Central memory CD8-positive, alpha-beta T cell (primary cell): ENCODE results near the gene MPRIP.

ENCODE experiments used
- ATAC-seq: fragments of 150-1000 bp; cut with Tn5 transposase; replicated peaks from 2 replicates; pipeline ENCODE4 v1.10.0; 2022; ENCODE audit warnings: mild to moderate bottlenecking, moderate FRiP score, moderate number of reproducible peaks; ENCODE audit not compliant: poor library complexity, severe bottlenecking; ENCODE audit errors: extremely low read depth
- DNase-seq, 2 donors: peaks; one replicate each; pipeline ENCODE4 v3.0.0; 2021; ENCODE audit warnings: low spot score in 2 of 2
- H3K27ac Mint-ChIP-seq: one replicate; pipeline ENCODE4 v1.8.0; 2022; ENCODE audit warnings: low read depth, mild to moderate bottlenecking, moderate library complexity, mixed read lengths
- H3K27me3 Mint-ChIP-seq: one replicate; pipeline ENCODE4 v1.8.0; 2022; ENCODE audit warnings: mixed read lengths
- H3K36me3 Mint-ChIP-seq: one replicate; pipeline ENCODE4 v1.8.0; 2022; ENCODE audit warnings: mild to moderate bottlenecking, moderate library complexity, mixed read lengths; ENCODE audit not compliant: insufficient read depth
- H3K4me1 Mint-ChIP-seq: one replicate; pipeline ENCODE4 v1.8.0; 2022; ENCODE audit warnings: mixed read lengths
- H3K4me3 Mint-ChIP-seq: one replicate; pipeline ENCODE4 v1.8.0; 2022; ENCODE audit warnings: mild to moderate bottlenecking, moderate library complexity, mixed read lengths
- H3K9me3 Mint-ChIP-seq: one replicate; pipeline ENCODE4 v1.8.0; 2022; ENCODE audit warnings: mixed read lengths

The MPRIP gene

GRCh38 chr17:17221329-17221728 lies 179.1 kb downstream of the MPRIP start:
- no peak overlapping the region for H3K27ac Mint-ChIP-seq
- peaks cover 53% of the 10 kb centered on the region for H3K36me3 Mint-ChIP-seq

GRCh38 chr17:17223736-17224135 lies 181.5 kb downstream of the MPRIP start:
- peaks cover 4% of the 10 kb centered on the region for H3K4me1 Mint-ChIP-seq
- no peaks in the 10 kb centered on the region for H3K9me3 Mint-ChIP-seq

More at GRCh38 chr17:17221329-17221728, 179.1 kb downstream of the MPRIP start:
- no peaks in the 10 kb centered on the region for H3K27me3 Mint-ChIP-seq
- H3K4me1 Mint-ChIP-seq = no peaks in the 10 kb centered on the region
- H3K4me3 Mint-ChIP-seq = no peak overlapping the region
- no peak for DNase-seq
- no peak for ATAC-seq
- no peaks in the 10 kb centered on the region for H3K9me3 Mint-ChIP-seq

GRCh38 chr17:17224137-17224536 lies 181.9 kb downstream of the MPRIP start:
- H3K9me3 Mint-ChIP-seq = no peaks in the 10 kb centered on the region
- H3K4me1 Mint-ChIP-seq = peaks cover 5% of the 10 kb centered on the region
- no peak for DNase-seq
- no peaks in the 10 kb centered on the region for H3K27me3 Mint-ChIP-seq
- no peak for ATAC-seq
- H3K36me3 Mint-ChIP-seq = peaks cover 42% of the 10 kb centered on the region
- no peak overlapping the region for H3K27ac Mint-ChIP-seq
- no peak overlapping the region for H3K4me3 Mint-ChIP-seq

More at GRCh38 chr17:17223736-17224135, 181.5 kb downstream of the MPRIP start:
- H3K4me3 Mint-ChIP-seq = no peak overlapping the region
- H3K27ac Mint-ChIP-seq = no peak overlapping the region
- peaks cover 42% of the 10 kb centered on the region for H3K36me3 Mint-ChIP-seq
- ATAC-seq (no peak), DNase-seq (no peak)
- H3K27me3 Mint-ChIP-seq = no peaks in the 10 kb centered on the region

GRCh38 chr17:17225901-17226300 lies 183.6 kb downstream of the MPRIP start:
- no peaks in the 10 kb centered on the region for H3K27me3 Mint-ChIP-seq
- peaks cover 48% of the 10 kb centered on the region for H3K36me3 Mint-ChIP-seq
- ATAC-seq = no peak
- H3K4me3 Mint-ChIP-seq = no peak overlapping the region
- H3K27ac Mint-ChIP-seq = no peak overlapping the region
- no peak for DNase-seq
- H3K9me3 Mint-ChIP-seq = no peaks in the 10 kb centered on the region
- peaks cover 5% of the 10 kb centered on the region for H3K4me1 Mint-ChIP-seq

- Mint-ChIP-seq H3K9me3 (no peaks in the 10 kb centered on the region), H3K36me3 (peaks cover 46% of the 10 kb centered on the region), H3K4me3 (no peak overlapping the region), H3K27me3 (no peaks in the 10 kb centered on the region), H3K27ac (no peak overlapping the region), H3K4me1 (peaks cover 5% of the 10 kb centered on the region)
- ATAC-seq (no peak), DNase-seq (no peak)
Measured at GRCh38 chr17:17226451-17227265, 184.4 kb downstream of the MPRIP start.

- Mint-ChIP-seq H3K4me3 (no peak overlapping the region), H3K27ac (peak overlapping the region; percentile 71), H3K4me1 (peaks cover 5% of the 10 kb centered on the region), H3K27me3 (no peaks in the 10 kb centered on the region), H3K36me3 (peaks cover 44% of the 10 kb centered on the region), H3K9me3 (no peaks in the 10 kb centered on the region)
- ATAC-seq (no peak), DNase-seq (no peak)
Measured at GRCh38 chr17:17227608-17228520, 185.6 kb downstream of the MPRIP start.

- H3K9me3 Mint-ChIP-seq = no peaks in the 10 kb centered on the region
- DNase-seq = no peak
- H3K4me3 Mint-ChIP-seq = no peak overlapping the region
- no peaks in the 10 kb centered on the region for H3K27me3 Mint-ChIP-seq
- peak overlapping the region; percentile 71 for H3K27ac Mint-ChIP-seq
- H3K36me3 Mint-ChIP-seq = peaks cover 38% of the 10 kb centered on the region
- no peak for ATAC-seq
- peaks cover 5% of the 10 kb centered on the region for H3K4me1 Mint-ChIP-seq
Measured at GRCh38 chr17:17228521-17229279, 186.4 kb downstream of the MPRIP start.

GRCh38 chr17:17229416-17230384 lies 187.4 kb downstream of the MPRIP start:
- Mint-ChIP-seq H3K36me3 (peaks cover 32% of the 10 kb centered on the region), H3K4me3 (no peak overlapping the region), H3K9me3 (no peaks in the 10 kb centered on the region), H3K4me1 (peaks cover 5% of the 10 kb centered on the region), H3K27me3 (no peaks in the 10 kb centered on the region), H3K27ac (peak overlapping the region; percentile 71)
- no peak for DNase-seq
- no peak for ATAC-seq

GRCh38 chr17:17231621-17232302 lies 189.5 kb downstream of the MPRIP start:
- ATAC-seq (no peak), DNase-seq (no peak)
- Mint-ChIP-seq H3K4me1 (peaks cover 23% of the 10 kb centered on the region), H3K27me3 (no peaks in the 10 kb centered on the region), H3K36me3 (peaks cover 21% of the 10 kb centered on the region), H3K27ac (peak overlapping the region; percentile 78), H3K9me3 (no peaks in the 10 kb centered on the region), H3K4me3 (no peak overlapping the region)

- Mint-ChIP-seq H3K4me3 (no peak overlapping the region), H3K4me1 (peaks cover 26% of the 10 kb centered on the region), H3K27ac (peak overlapping the region; percentile 78), H3K27me3 (no peaks in the 10 kb centered on the region), H3K9me3 (no peaks in the 10 kb centered on the region), H3K36me3 (peaks cover 26% of the 10 kb centered on the region)
- ATAC-seq (no peak), DNase-seq (no peak)
Measured at GRCh38 chr17:17232303-17232621, 190.0 kb downstream of the MPRIP start.
